Activated naive CD4-positive, alpha-beta T cell treated with anti-CD3 and anti-CD28 coated beads, Interleukin-2, amount 50 U/mL, for 24 hours (primary cell): ENCODE results near the gene MRRF.
"Not testable (repeated sequence)": the region's sequence is repeated elsewhere in the genome, so short reads cannot be mapped to it uniquely, and the experiment has no call there.

Experiments used
- H3K27ac Mint-ChIP-seq: one replicate; pipeline ENCODE4 v1.8.0; 2021; ENCODE audit warnings: mild to moderate bottlenecking, mixed read lengths
- H3K27me3 Mint-ChIP-seq: one replicate; pipeline ENCODE4 v1.8.0; 2021; ENCODE audit warnings: mixed read lengths
- H3K36me3 Mint-ChIP-seq: one replicate; pipeline ENCODE4 v1.8.0; 2021; ENCODE audit warnings: mixed read lengths
- H3K4me1 Mint-ChIP-seq: one replicate; pipeline ENCODE4 v1.8.0; 2021; ENCODE audit warnings: mixed read lengths
- H3K4me3 Mint-ChIP-seq: one replicate; pipeline ENCODE4 v1.8.0; 2021; ENCODE audit warnings: mild to moderate bottlenecking, mixed read lengths
- H3K9me3 Mint-ChIP-seq: one replicate; pipeline ENCODE4 v1.8.0; 2021; ENCODE audit warnings: mixed read lengths

MRRF gene

GRCh38 chr9:122329597-122329996, 64.9 kb downstream of the MRRF start:
- Mint-ChIP-seq H3K4me1 (no peaks in the 10 kb centered on the region), H3K36me3 (peaks cover 7% of the 10 kb centered on the region), H3K9me3 (no peaks in the 10 kb centered on the region), H3K27me3 (no peaks in the 10 kb centered on the region), H3K4me3 (no peak overlapping the region), H3K27ac (no peak overlapping the region)

GRCh38 chr9:122330466-122330865, 65.8 kb downstream of the MRRF start:
- H3K27ac Mint-ChIP-seq, H3K9me3 Mint-ChIP-seq, H3K27me3 Mint-ChIP-seq, H3K36me3 Mint-ChIP-seq, H3K4me3 Mint-ChIP-seq, H3K4me1 Mint-ChIP-seq: not testable (repeated sequence)

- Mint-ChIP-seq H3K9me3 (no peaks in the 10 kb centered on the region), H3K27me3 (no peaks in the 10 kb centered on the region), H3K4me1 (no peaks in the 10 kb centered on the region), H3K27ac (peak overlapping the region; percentile 41), H3K4me3 (no peak overlapping the region), H3K36me3 (peaks cover 3% of the 10 kb centered on the region)
Observed at GRCh38 chr9:122331523-122331927, 66.8 kb downstream of the MRRF start.

- Mint-ChIP-seq H3K4me1 (no peaks in the 10 kb centered on the region), H3K36me3 (peaks cover 3% of the 10 kb centered on the region), H3K27me3 (no peaks in the 10 kb centered on the region), H3K4me3 (no peak overlapping the region), H3K27ac (no peak overlapping the region), H3K9me3 (no peaks in the 10 kb centered on the region)
Observed at GRCh38 chr9:122332083-122332482, 67.4 kb downstream of the MRRF start.

- no peaks in the 10 kb centered on the region for H3K27me3 Mint-ChIP-seq
- H3K4me1 Mint-ChIP-seq = no peaks in the 10 kb centered on the region
Observed at GRCh38 chr9:122332644-122333043, 68.0 kb downstream of the MRRF start.

GRCh38 chr9:122333169-122333808, 68.6 kb downstream of the MRRF start:
- Mint-ChIP-seq H3K27ac (no peak overlapping the region), H3K27me3 (no peaks in the 10 kb centered on the region), H3K36me3 (peaks cover 3% of the 10 kb centered on the region), H3K4me1 (no peaks in the 10 kb centered on the region), H3K9me3 (no peaks in the 10 kb centered on the region), H3K4me3 (no peak overlapping the region)

More at GRCh38 chr9:122332644-122333043, 68.0 kb downstream of the MRRF start:
- Mint-ChIP-seq H3K27ac (no peak overlapping the region), H3K9me3 (no peaks in the 10 kb centered on the region), H3K4me3 (no peak overlapping the region), H3K36me3 (peaks cover 3% of the 10 kb centered on the region)

GRCh38 chr9:122334916-122335315, 70.2 kb downstream of the MRRF start:
- no peak overlapping the region for H3K4me3 Mint-ChIP-seq
- no peaks in the 10 kb centered on the region for H3K27me3 Mint-ChIP-seq
- H3K36me3 Mint-ChIP-seq = no peaks in the 10 kb centered on the region
- no peak overlapping the region for H3K27ac Mint-ChIP-seq
- no peaks in the 10 kb centered on the region for H3K9me3 Mint-ChIP-seq
- H3K4me1 Mint-ChIP-seq = no peaks in the 10 kb centered on the region

- no peaks in the 10 kb centered on the region for H3K36me3 Mint-ChIP-seq
- peaks cover 2% of the 10 kb centered on the region for H3K27me3 Mint-ChIP-seq
- H3K9me3 Mint-ChIP-seq = no peaks in the 10 kb centered on the region
- H3K4me1 Mint-ChIP-seq = no peaks in the 10 kb centered on the region
- H3K4me3 Mint-ChIP-seq = no peak overlapping the region
- no peak overlapping the region for H3K27ac Mint-ChIP-seq
Observed at GRCh38 chr9:122336189-122336588, 71.5 kb downstream of the MRRF start.

- Mint-ChIP-seq H3K4me1 (no peaks in the 10 kb centered on the region), H3K27me3 (peaks cover 2% of the 10 kb centered on the region), H3K36me3 (no peaks in the 10 kb centered on the region), H3K9me3 (no peaks in the 10 kb centered on the region), H3K4me3 (no peak overlapping the region), H3K27ac (no peak overlapping the region)
Observed at GRCh38 chr9:122336866-122337555, 72.3 kb downstream of the MRRF start.

- Mint-ChIP-seq H3K27me3 (peaks cover 2% of the 10 kb centered on the region), H3K36me3 (no peaks in the 10 kb centered on the region), H3K4me1 (no peaks in the 10 kb centered on the region), H3K27ac (no peak overlapping the region), H3K9me3 (no peaks in the 10 kb centered on the region), H3K4me3 (no peak overlapping the region)
Observed at GRCh38 chr9:122337556-122337929, 72.9 kb downstream of the MRRF start.

- Mint-ChIP-seq H3K27ac (no peak overlapping the region), H3K36me3 (no peaks in the 10 kb centered on the region), H3K27me3 (peaks cover 3% of the 10 kb centered on the region), H3K4me3 (no peak overlapping the region), H3K4me1 (no peaks in the 10 kb centered on the region), H3K9me3 (no peaks in the 10 kb centered on the region)
Observed at GRCh38 chr9:122338536-122338935, 73.9 kb downstream of the MRRF start.

- H3K4me1 Mint-ChIP-seq = no peaks in the 10 kb centered on the region
- H3K9me3 Mint-ChIP-seq = no peaks in the 10 kb centered on the region
- no peaks in the 10 kb centered on the region for H3K36me3 Mint-ChIP-seq
- peak overlapping the region; percentile 38 for H3K27ac Mint-ChIP-seq
- H3K27me3 Mint-ChIP-seq = peaks cover 6% of the 10 kb centered on the region
- H3K4me3 Mint-ChIP-seq = no peak overlapping the region
Observed at GRCh38 chr9:122338994-122339393, 74.3 kb downstream of the MRRF start.

- no peaks in the 10 kb centered on the region for H3K9me3 Mint-ChIP-seq
- no peaks in the 10 kb centered on the region for H3K4me1 Mint-ChIP-seq
- no peak overlapping the region for H3K4me3 Mint-ChIP-seq
Observed at GRCh38 chr9:122339579-122339978, 74.9 kb downstream of the MRRF start.

GRCh38 chr9:122340161-122340560, 75.5 kb downstream of the MRRF start:
- H3K4me3 Mint-ChIP-seq = no peak overlapping the region
- H3K9me3 Mint-ChIP-seq = no peaks in the 10 kb centered on the region
- H3K4me1 Mint-ChIP-seq = no peaks in the 10 kb centered on the region
- H3K27ac Mint-ChIP-seq = no peak overlapping the region
- H3K27me3 Mint-ChIP-seq = peaks cover 9% of the 10 kb centered on the region
- no peaks in the 10 kb centered on the region for H3K36me3 Mint-ChIP-seq

More at GRCh38 chr9:122339579-122339978, 74.9 kb downstream of the MRRF start:
- Mint-ChIP-seq H3K27ac (no peak overlapping the region), H3K27me3 (peaks cover 7% of the 10 kb centered on the region), H3K36me3 (no peaks in the 10 kb centered on the region)

- H3K4me1 Mint-ChIP-seq = peaks cover 4% of the 10 kb centered on the region
- no peak overlapping the region for H3K4me3 Mint-ChIP-seq
- H3K27me3 Mint-ChIP-seq = peaks cover 15% of the 10 kb centered on the region
- no peaks in the 10 kb centered on the region for H3K36me3 Mint-ChIP-seq
- H3K27ac Mint-ChIP-seq = no peak overlapping the region
- H3K9me3 Mint-ChIP-seq = no peaks in the 10 kb centered on the region
Observed at GRCh38 chr9:122342323-122343050, 77.8 kb downstream of the MRRF start.
